ENCODE data around the gene GLCE.
"Not testable (repeated sequence)": the region's sequence is repeated elsewhere in the genome, so short reads cannot be mapped to it uniquely, and the experiment has no call there.

Gene GLCE

GRCh38 chr15:69277316-69277715 is 116.9 kb downstream of the GLCE start:
- DNase-seq, result no peak

- no peak for DNase-seq
These were observed 119.2 kb downstream of the GLCE start for GRCh38 chr15:69279636-69280035.

- DNase-seq, result no peak
These were observed 120.3 kb downstream of the GLCE start for GRCh38 chr15:69280783-69281182.

- DNase-seq, result no peak
These were observed 121.8 kb downstream of the GLCE start for GRCh38 chr15:69282104-69282743.

- DNase-seq, result no peak
These were observed 125.4 kb downstream of the GLCE start for GRCh38 chr15:69285834-69286233.

GRCh38 chr15:69288011-69288410 is 127.6 kb downstream of the GLCE start:
- DNase-seq, result no peak

GRCh38 chr15:69288531-69289341 is 128.3 kb downstream of the GLCE start:
- DNase-seq, result no peak

GRCh38 chr15:69289342-69290146 is 129.1 kb downstream of the GLCE start:
- no peak for DNase-seq

GRCh38 chr15:69290346-69291164 is 130.1 kb downstream of the GLCE start:
- DNase-seq, result no peak

- DNase-seq, result not testable (repeated sequence)
These were observed 131.2 kb downstream of the GLCE start for GRCh38 chr15:69291651-69292050.

GRCh38 chr15:69292826-69293420 is 132.5 kb downstream of the GLCE start:
- no peak for DNase-seq

GRCh38 chr15:69293741-69294615 is 133.5 kb downstream of the GLCE start:
- DNase-seq, result no peak

- DNase-seq, result no peak
These were observed 136.2 kb downstream of the GLCE start for GRCh38 chr15:69296606-69297005.

GRCh38 chr15:69297642-69298353 is 137.4 kb downstream of the GLCE start:
- DNase-seq, result no peak

- no peak for DNase-seq
These were observed 137.9 kb downstream of the GLCE start for GRCh38 chr15:69298354-69298696.

- DNase-seq, result no peak
These were observed 138.4 kb downstream of the GLCE start, which contains the start of gene PAQR5 for GRCh38 chr15:69298697-69299441. Gene PAQR5 (plus strand): TSS chr15:69298912. CDS start chr15:69360081, 61,169 bp downstream.

GRCh38 chr15:69299451-69299886 is 139.0 kb downstream of the GLCE start:
- DNase-seq, result no peak

GRCh38 chr15:69299943-69300588 is 139.6 kb downstream of the GLCE start:
- DNase-seq, result no peak

- not testable (repeated sequence) for DNase-seq
These were observed 140.7 kb downstream of the GLCE start for GRCh38 chr15:69301101-69301500.
